ENCODE data around the gene TSPAN31. TPM values are rescaled to one million over a fixed set of nuclear protein-coding genes. Genes with fewer than 3 reads are reported as not detected.
A peak's percentile ranks its signal among the peaks of the same experiment; 100 is the strongest.

The TSPAN31 gene
- 39.9 and 62.2 TPM in 2 replicates for total RNA-seq

- DNase-seq (ENCODE audit: low read depth): peak; percentile 99
- H3K4me3 ChIP-seq (ENCODE audit: low read depth, low read length): peak within 1 kb of the TSS; percentile 99
- no peak for TF ChIP-seq CTCF (IDR thresholded peaks at IDR 0.05; ENCODE audit: insufficient read depth, low read depth, low read length)
These were observed at the start of gene TSPAN31 for GRCh38 chr12:57744777-57745484. Gene TSPAN31, plus strand, starts transcription at chr12:57745039. Its CDS starts 116 bp downstream, at chr12:57745155.

GRCh38 chr12:57695770-57696432, 48.9 kb upstream of the TSPAN31 start:
- DNase-seq (ENCODE audit: low read depth): no peak
- no peak overlapping the region for H3K4me3 ChIP-seq (ENCODE audit: low read depth, low read length)
- TF ChIP-seq CTCF (IDR thresholded peaks at IDR 0.05; ENCODE audit: insufficient read depth, low read depth, low read length): no peak

- no peak for DNase-seq (ENCODE audit: low read depth)
- no peak for TF ChIP-seq CTCF (IDR thresholded peaks at IDR 0.05; ENCODE audit: insufficient read depth, low read depth, low read length)
- H3K4me3 ChIP-seq (ENCODE audit: low read depth, low read length): no peak overlapping the region
These were observed 47.8 kb upstream of the TSPAN31 start for GRCh38 chr12:57697076-57697475.

GRCh38 chr12:57698414-57698813, 46.4 kb upstream of the TSPAN31 start:
- TF ChIP-seq CTCF (IDR thresholded peaks at IDR 0.05; ENCODE audit: insufficient read depth, low read depth, low read length): no peak
- no peak for DNase-seq (ENCODE audit: low read depth)
- no peak overlapping the region for H3K4me3 ChIP-seq (ENCODE audit: low read depth, low read length)

- no peak for DNase-seq (ENCODE audit: low read depth)
- no peak overlapping the region for H3K4me3 ChIP-seq (ENCODE audit: low read depth, low read length)
- TF ChIP-seq CTCF (IDR thresholded peaks at IDR 0.05; ENCODE audit: insufficient read depth, low read depth, low read length): no peak
These were observed 44.5 kb upstream of the TSPAN31 start for GRCh38 chr12:57700317-57700716.

GRCh38 chr12:57707250-57707649, 37.6 kb upstream of the TSPAN31 start:
- no peak overlapping the region for H3K4me3 ChIP-seq (ENCODE audit: low read depth, low read length)
- no peak for TF ChIP-seq CTCF (IDR thresholded peaks at IDR 0.05; ENCODE audit: insufficient read depth, low read depth, low read length)
- no peak for DNase-seq (ENCODE audit: low read depth)

Measured in fibroblast of villous mesenchyme (primary cell).